Prostate gland (tissue), 2 donors: ENCODE results near the gene SLC24A3.

Experiments used
- POLR2A ChIP-seq: fragments of 450-650 bp; IDR thresholded peaks from one replicate; pipeline ENCODE4 v1.6.1; 2016; ENCODE audit warnings: antibody characterized with exemption, mild to moderate bottlenecking
- TF ChIP-seq, protein P1 (sequence below), 4 experiments: fragments of 200-600 bp in 2 of 4; fragments of 450-650 bp in 2 of 4; sonication (generic) in 2 of 4; IDR thresholded peaks; 1 replicate in 3 of 4; 2 replicates in 1 of 4; pipeline ENCODE4 v1.5.1; 2016 to 2019; ENCODE audit warnings: antibody characterized with exemption in 4 of 4, mild to moderate bottlenecking in 2 of 4, moderate library complexity in 2 of 4

DNA sequence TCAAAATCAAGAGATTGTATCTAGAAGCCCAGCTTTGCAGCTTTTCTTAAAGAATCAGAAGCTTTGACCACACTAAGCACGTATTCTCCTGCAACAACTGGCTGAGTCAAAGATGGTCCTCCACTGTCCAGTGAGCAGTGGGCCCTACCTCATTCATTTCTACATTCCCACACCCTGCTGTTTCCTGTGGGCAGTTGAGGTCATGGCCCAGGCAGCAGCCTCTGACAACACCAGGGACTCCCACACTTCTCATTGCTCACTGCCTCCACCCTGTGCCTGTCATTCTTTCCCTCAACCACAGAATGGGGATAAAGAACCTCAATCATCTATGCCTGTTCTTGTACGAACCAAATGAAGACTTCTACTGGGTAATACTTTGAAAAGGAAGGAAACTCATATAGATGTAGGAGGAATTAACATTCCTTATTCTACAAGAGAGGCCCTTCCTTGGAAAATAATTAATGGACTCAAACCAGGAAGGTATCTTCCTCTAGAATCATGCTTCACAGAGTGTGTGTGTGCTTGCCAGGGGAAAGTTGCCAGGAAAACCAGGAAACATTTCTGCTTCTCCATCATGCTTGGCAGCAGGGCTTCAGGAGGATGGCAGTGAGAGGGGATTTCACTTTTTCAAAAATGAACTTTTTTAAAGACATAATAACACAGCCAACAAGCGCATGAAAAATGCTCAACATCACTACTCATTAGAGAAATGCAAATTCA lies 353.9 kb downstream of the SLC24A3 start:
- TF ChIP-seq POLR2A: no peak
- TF ChIP-seq, protein P1, sequence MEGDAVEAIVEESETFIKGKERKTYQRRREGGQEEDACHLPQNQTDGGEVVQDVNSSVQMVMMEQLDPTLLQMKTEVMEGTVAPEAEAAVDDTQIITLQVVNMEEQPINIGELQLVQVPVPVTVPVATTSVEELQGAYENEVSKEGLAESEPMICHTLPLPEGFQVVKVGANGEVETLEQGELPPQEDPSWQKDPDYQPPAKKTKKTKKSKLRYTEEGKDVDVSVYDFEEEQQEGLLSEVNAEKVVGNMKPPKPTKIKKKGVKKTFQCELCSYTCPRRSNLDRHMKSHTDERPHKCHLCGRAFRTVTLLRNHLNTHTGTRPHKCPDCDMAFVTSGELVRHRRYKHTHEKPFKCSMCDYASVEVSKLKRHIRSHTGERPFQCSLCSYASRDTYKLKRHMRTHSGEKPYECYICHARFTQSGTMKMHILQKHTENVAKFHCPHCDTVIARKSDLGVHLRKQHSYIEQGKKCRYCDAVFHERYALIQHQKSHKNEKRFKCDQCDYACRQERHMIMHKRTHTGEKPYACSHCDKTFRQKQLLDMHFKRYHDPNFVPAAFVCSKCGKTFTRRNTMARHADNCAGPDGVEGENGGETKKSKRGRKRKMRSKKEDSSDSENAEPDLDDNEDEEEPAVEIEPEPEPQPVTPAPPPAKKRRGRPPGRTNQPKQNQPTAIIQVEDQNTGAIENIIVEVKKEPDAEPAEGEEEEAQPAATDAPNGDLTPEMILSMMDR (IDR thresholded peaks at IDR 0.05): no peak
